HUES6 (cell line): ENCODE data around the gene SFXN5.

Experiments
- H3K27ac ChIP-seq: 2 replicates; pipeline ENCODE4 v1.7.0; 2013; ENCODE audit warnings: low read depth, mild to moderate bottlenecking, low read length, inconsistent platforms
- H3K27me3 ChIP-seq: 2 replicates; pipeline ENCODE4 v1.6.1; 2013; ENCODE audit warnings: low read length; ENCODE audit not compliant: control insufficient read depth, insufficient read depth
- H3K36me3 ChIP-seq: 2 replicates; pipeline ENCODE4 v1.6.1; 2013; ENCODE audit warnings: low read length; ENCODE audit not compliant: control insufficient read depth, insufficient read depth
- H3K4me1 ChIP-seq: 2 replicates; pipeline ENCODE4 v1.6.1; 2013; ENCODE audit warnings: low read length; ENCODE audit not compliant: control insufficient read depth, insufficient read depth
- H3K4me3 ChIP-seq: 2 replicates; pipeline ENCODE4 v1.5.1; 2013; ENCODE audit warnings: low read depth, low read length
- H3K9ac ChIP-seq: one replicate; pipeline ENCODE4 v1.6.1; 2013; ENCODE audit warnings: mild to moderate bottlenecking, low read length
- H3K9me3 ChIP-seq: 2 replicates; pipeline ENCODE4 v1.6.1; 2013; ENCODE audit warnings: low read depth, low read length; ENCODE audit not compliant: control insufficient read depth, insufficient read depth

The SFXN5 gene

DNA sequence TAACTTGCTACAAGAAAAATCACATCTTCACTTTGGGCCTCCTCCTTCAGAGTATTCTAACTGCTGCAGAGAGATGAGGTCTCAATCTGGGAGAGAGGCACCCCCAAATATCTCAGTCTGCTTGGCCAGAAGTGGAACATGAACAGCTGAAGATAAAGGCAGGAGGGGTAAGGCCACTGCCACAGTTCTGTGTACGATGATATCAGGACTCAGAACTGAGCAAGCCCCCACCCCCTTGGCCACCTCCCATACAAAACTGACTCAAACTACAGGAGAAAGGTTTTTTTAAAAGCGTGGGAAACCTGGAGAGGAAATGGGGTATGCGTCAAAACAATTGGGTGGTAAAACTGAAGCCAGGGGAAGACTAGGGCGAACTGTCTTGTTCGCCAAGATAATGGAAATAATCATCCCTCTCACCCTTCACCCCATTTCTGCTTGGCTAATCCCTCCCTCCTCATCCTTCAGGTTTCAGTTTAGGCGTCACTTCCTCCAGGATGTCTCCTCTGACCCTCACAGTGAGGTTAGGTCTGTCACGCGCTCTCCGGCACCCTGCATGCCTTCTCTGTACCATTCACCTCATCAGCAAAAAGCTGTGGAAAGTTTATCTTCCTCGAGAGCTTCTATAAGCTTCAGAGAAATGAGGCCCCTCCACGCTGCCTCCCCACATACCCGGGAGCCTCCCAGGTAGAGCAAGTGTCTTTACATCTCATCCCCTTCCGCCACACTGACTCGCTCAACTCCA, 64.4 kb downstream of the SFXN5 start:
- H3K27ac ChIP-seq = no peak overlapping the region
- H3K4me1 ChIP-seq = no peaks in the 10 kb centered on the region
- no peak overlapping the region for H3K4me3 ChIP-seq
- no peaks in the 10 kb centered on the region for H3K9me3 ChIP-seq
- peaks cover 8% of the 10 kb centered on the region; the same call in 1 of the 2 replicates for H3K36me3 ChIP-seq
- no peak overlapping the region for H3K9ac ChIP-seq
- H3K27me3 ChIP-seq = no peaks in the 10 kb centered on the region

DNA sequence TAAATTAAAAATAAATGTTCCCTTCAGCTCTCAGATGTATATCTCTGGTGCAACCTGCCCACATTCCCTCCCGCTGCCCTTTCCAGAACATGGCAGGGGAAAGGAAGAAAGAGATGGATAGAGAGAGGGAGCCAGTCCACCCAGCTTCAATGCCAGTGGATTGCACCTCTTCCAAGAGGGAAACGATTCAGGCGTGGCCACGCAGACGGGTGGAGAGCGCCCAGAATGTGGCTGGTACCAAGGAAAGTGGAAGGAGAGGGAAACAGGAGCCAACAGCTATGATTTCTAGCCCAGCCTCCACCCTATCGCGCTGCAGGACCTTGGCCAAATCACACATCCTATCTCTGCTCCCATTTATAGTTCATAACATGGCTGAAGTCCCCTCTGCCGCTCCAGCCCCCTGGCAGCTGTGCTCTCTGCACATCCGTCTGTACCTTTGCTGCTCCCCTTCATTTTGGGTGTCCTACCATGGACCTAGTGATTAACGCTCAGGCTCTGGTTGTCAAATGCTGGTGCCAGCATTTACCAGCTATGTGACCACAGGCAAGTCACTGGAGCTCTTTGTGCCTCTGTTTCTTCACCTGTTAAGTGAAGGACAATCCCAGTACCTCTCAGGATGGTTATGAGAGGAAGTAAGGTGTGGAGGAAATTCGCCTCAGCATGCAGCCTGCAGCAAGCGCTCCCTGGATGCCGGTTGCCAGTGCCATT, 66.5 kb downstream of the SFXN5 start:
- Histone ChIP-seq H3K4me1 (peaks cover 5% of the 10 kb centered on the region; the same call in 1 of the 2 replicates), H3K27ac (no peak overlapping the region), H3K4me3 (no peak overlapping the region), H3K9me3 (no peaks in the 10 kb centered on the region), H3K27me3 (no peaks in the 10 kb centered on the region), H3K9ac (no peak overlapping the region), H3K36me3 (peaks cover 8% of the 10 kb centered on the region; the same call in 1 of the 2 replicates)

DNA sequence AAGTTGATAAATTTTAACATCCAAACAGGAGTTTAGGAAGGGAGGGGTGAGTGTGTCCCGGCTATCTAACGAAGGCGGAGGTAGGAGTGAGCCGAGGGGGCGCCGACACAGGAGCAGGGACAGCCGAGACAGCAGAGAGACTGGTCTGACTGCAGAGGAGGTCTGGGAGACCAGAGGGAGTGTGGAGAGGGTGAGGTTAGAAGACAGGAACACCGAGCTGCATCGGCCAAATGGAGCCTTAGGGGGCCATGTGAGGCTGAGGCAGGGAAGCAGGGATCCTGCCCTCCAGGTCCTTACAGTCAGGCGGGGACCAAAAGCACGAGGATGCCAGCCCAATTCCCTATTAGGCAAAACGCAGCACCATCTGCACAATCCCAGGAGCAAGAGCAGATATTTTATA, 67.0 kb downstream of the SFXN5 start:
- Histone ChIP-seq H3K9ac (no peak overlapping the region), H3K27me3 (no peaks in the 10 kb centered on the region), H3K36me3 (peaks cover 8% of the 10 kb centered on the region; the same call in 1 of the 2 replicates), H3K9me3 (no peaks in the 10 kb centered on the region), H3K4me1 (peaks cover 5% of the 10 kb centered on the region; the same call in 1 of the 2 replicates), H3K27ac (no peak overlapping the region), H3K4me3 (no peak overlapping the region)

DNA sequence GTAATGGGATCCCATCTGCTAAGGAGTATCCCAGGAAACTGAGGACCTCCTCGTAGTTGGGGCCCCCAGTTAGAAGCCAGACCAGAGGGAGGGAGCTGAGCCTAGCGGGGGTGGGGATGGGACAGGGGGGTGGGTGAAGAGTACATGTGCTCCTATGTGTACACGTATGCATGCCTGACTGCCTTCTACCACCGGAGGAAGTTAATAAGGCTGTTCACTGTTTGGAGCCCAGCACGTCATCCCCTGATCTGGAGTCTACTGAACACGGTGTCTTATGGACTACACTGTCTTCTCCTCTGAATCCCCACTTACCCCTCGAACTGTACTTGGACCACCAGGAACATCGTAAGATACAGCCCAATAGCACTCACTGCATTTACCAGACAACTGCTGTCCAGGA, 68.5 kb downstream of the SFXN5 start:
- Histone ChIP-seq H3K4me1 (peaks cover 5% of the 10 kb centered on the region; the same call in 1 of the 2 replicates), H3K4me3 (no peak overlapping the region), H3K9ac (no peak overlapping the region), H3K27me3 (no peaks in the 10 kb centered on the region), H3K36me3 (0 out of 2 replicates have a peak, but pooled peaks cover 2% of the 10 kb centered on the region), H3K27ac (no peak overlapping the region), H3K9me3 (no peaks in the 10 kb centered on the region)

DNA sequence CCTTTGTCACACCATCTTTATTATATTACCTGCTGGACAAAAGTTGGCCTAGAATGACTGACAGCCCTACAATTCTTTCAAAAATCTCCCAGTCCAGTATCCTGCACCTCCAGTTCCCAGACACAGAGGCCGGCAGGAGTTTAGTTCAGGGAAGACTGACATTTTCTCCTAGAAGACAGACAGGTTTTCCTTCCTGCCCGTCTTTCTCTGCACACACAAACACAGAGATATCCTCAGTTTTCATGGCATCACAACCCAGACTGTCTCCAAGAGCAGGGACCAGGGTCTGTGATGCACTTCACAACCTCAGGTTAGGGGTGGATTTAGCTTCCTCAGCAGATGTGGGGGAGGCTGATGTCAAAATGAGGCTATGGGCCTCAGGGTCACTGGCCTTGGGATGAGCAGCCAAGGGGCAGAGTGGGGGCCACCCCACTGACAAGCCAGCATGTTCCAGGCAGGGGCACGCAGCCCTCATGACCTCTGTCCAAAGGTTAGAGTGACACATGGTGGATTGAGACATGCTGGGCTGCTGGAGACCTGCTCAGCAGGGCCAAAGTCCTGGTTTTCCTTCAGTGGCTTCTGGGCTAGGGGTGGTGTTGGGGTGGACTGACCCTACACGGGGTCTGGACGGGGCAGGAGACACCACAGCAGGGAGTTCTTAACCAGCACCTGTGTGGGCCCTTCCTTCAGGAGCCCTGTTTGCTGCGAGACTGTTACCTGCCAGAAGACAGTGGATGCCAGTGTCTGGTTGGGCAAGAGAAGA, 70.5 kb downstream of the SFXN5 start:
- H3K27ac ChIP-seq = no peak overlapping the region
- H3K4me1 ChIP-seq = peaks cover 5% of the 10 kb centered on the region; the same call in 1 of the 2 replicates
- H3K27me3 ChIP-seq = no peaks in the 10 kb centered on the region
- H3K9me3 ChIP-seq = no peaks in the 10 kb centered on the region
- H3K4me3 ChIP-seq = no peak overlapping the region
- H3K9ac ChIP-seq = no peak overlapping the region
- H3K36me3 ChIP-seq = 0 out of 2 replicates have a peak, but pooled peaks cover 2% of the 10 kb centered on the region

DNA sequence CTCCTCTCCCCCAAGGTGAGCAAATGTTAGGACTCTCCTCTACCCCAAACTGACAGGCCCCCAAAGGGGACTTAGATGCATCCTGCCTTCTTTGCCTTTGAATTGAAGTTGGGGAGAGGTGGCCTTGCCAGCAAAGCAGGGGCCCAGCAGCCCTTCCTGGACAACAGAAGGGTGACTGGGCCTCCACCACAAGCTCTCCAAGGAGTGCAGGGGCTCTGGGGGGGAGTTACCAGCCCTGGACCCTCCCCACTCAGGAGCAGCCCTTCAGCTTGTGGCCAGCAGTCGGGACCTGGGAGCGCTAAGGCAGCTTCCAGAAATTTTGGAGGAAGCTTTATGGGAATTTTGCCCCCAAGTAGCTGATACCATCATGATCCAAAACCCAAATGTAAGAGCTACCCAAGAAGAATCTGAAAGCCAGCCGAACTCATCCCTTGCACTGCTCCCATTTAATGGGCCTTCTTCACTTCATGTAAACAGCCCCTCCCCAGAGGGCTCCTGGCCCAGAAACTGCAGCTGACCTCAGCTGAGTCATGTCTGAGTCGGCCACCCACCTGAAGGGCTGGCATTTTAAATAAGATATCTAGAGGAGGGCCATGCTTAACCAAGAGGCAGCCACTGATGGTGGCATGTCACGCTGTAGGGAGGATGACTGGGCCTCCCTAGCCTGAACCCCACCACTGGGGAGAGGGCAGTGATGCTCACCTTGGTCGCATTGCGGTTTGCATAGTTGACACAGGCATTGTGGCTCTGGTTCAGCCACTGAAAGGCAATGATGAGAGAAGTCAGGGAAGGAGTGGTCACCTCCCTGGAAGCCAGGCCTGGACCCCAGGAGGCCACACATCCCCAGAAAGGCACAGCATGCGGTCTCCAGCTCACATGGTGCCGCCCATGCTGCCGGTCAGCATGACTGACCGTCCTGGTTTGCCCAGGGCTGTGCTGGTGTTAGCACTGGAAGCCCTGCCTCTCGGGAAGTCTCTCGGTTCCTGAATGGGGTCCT, 71.5 kb downstream of the SFXN5 start:
- Histone ChIP-seq H3K4me3 (no peak overlapping the region), H3K4me1 (peaks cover 5% of the 10 kb centered on the region; the same call in 1 of the 2 replicates), H3K27ac (no peak overlapping the region), H3K9ac (no peak overlapping the region), H3K36me3 (0 out of 2 replicates have a peak, but pooled peaks cover 2% of the 10 kb centered on the region), H3K27me3 (no peaks in the 10 kb centered on the region), H3K9me3 (no peaks in the 10 kb centered on the region)

DNA sequence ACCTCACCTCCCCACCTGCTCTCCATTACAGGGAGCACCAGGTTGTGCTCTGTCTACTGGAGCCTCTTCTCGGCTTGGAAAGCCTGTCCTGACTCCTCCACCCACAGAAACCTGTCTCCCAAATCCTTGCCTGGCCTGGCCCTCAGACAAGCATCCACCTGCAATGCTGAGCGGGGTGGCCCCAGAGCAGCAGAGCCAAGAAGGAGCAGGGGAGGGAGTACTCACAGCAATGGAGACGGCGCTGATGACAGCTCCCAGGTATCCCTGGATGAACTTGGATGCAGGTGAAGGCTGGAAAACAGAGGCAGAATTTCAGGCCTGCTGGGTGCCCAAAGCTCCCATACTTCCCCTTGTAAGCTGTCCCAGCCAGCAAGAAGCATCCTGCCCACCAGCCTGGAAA, 72.8 kb downstream of the SFXN5 start:
- H3K4me3 ChIP-seq = no peak overlapping the region
- no peaks in the 10 kb centered on the region for H3K9me3 ChIP-seq
- no peak overlapping the region for H3K9ac ChIP-seq
- H3K36me3 ChIP-seq = 0 out of 2 replicates have a peak, but pooled peaks cover 2% of the 10 kb centered on the region
- peaks cover 5% of the 10 kb centered on the region; the same call in 1 of the 2 replicates for H3K4me1 ChIP-seq
- H3K27ac ChIP-seq = no peak overlapping the region
- no peaks in the 10 kb centered on the region for H3K27me3 ChIP-seq

DNA sequence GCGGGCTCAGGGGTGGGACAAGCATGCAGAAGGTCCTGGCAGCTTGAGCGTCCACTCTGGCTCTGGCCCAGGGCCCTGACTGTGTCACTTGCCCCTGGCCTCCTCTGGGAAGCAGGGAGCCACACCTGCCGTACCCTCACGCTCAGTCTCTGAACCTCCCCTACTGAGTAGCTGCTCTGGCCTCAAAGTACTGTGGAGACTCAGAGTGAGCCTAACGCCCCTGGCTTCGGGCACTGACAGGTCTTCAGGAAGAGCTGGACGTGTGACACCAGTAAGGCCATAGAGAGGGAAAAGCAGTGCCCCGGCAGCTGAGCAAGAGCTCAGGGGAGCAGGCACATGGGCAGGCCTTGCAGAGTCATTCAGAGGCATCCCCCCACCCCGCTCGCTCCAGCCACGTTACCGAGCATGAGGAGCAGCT, 73.3 kb downstream of the SFXN5 start:
- Histone ChIP-seq H3K36me3 (0 out of 2 replicates have a peak, but pooled peaks cover 2% of the 10 kb centered on the region), H3K4me3 (no peak overlapping the region), H3K9me3 (no peaks in the 10 kb centered on the region), H3K4me1 (peaks cover 5% of the 10 kb centered on the region; the same call in 1 of the 2 replicates), H3K27me3 (no peaks in the 10 kb centered on the region), H3K9ac (no peak overlapping the region), H3K27ac (no peak overlapping the region)

DNA sequence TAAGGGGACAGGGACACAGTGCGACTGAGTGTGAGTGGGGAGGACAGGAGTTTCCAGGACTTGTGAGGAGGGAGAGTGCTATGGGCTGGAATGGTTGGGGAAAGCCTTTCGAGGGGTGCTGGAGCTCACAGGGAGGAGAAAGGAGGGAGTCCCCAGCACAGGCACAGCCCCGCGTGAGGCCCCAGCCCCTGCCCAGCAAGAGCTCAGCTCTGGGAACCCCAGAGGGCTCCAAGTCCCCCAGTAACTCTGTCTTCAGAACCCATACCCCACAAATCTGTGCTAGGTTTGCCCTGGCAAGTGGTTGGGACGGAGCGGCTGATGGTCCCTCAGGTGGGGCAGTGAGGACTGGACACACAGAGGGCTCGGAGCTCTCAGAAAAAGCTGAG, 75.4 kb downstream of the SFXN5 start:
- H3K4me1 ChIP-seq = peaks cover 5% of the 10 kb centered on the region; the same call in 1 of the 2 replicates
- H3K9ac ChIP-seq = no peak overlapping the region
- H3K27me3 ChIP-seq = no peaks in the 10 kb centered on the region
- H3K9me3 ChIP-seq = no peaks in the 10 kb centered on the region
- H3K27ac ChIP-seq = no peak overlapping the region
- no peak overlapping the region for H3K4me3 ChIP-seq
- 0 out of 2 replicates have a peak, but pooled peaks cover 2% of the 10 kb centered on the region for H3K36me3 ChIP-seq
